Measurements from ENCODE around the gene CRTAC1. TPM values are rescaled to one million over a fixed set of nuclear protein-coding genes. Genes with fewer than 3 reads are reported as not detected.

CRTAC1 gene
- total RNA-seq, 1 experiment from 2014 or later = not detected

- intact Hi-C loops (cut with micrococcal nuclease; ENCODE audit: unreplicated experiment) = no loop called here
- no peak for DNase-seq (ENCODE audit: low spot score)
- H3K36me3 ChIP-seq (ENCODE audit: insufficient read depth, low read length, poor library complexity, severe bottlenecking) = no peaks in the 10 kb centered on the region
- ChIA-PET POLR2A (ENCODE audit: low non-redundant PET) (no interaction called here), CTCF (no interaction called here)
- H3K9me3 ChIP-seq (ENCODE audit: low read depth, low read length, poor library complexity, severe bottlenecking) = no peaks in the 10 kb centered on the region
- TF ChIP-seq EZH2 (IDR thresholded peaks at IDR 0.05; ENCODE audit: borderline replicate concordance, low read depth, low read length, poor library complexity, severe bottlenecking) (no peak), CTCF (conservative IDR thresholded peaks at IDR 0.05; ENCODE audit: low read depth, low read length) (no peak)
- BruUV-seq (replicated peaks) = no TSS peak
- no peak overlapping the region for H3K27ac ChIP-seq (ENCODE audit: low read depth, low read length, poor library complexity, severe bottlenecking)
- H3K27me3 ChIP-seq (replicated peaks; ENCODE audit: insufficient read depth, low read depth, low read length, poor library complexity) = no peaks in the 10 kb centered on the region
- H3K4me1 ChIP-seq (ENCODE audit: insufficient read depth, low read length, poor library complexity, severe bottlenecking) = peaks cover 7% of the 10 kb centered on the region
- H3K4me3 ChIP-seq (ENCODE audit: low read depth, low read length, poor library complexity, severe bottlenecking) = no peak overlapping the region
Observed at GRCh38 chr10:97816609-97817008, 213.8 kb downstream of the CRTAC1 start.

Other genes starting within 250 kb of the CRTAC1 start
- 0.63 and 0.64 TPM in 2 replicates for gene GOLGA7B, start 180.8 kb downstream of the CRTAC1 start, total RNA-seq (2021)
- 14.4 and 16.2 TPM in 2 replicates for gene R3HCC1L, start 104.0 kb upstream of the CRTAC1 start, total RNA-seq (2021)
- gene LOXL4, start 237.6 kb upstream of the CRTAC1 start, total RNA-seq (2021) = 0.11 TPM in 1 of 2 replicates, not detected in the other